ENCODE data around the gene RNF111.
"Not testable (repeated sequence)": the region's sequence is repeated elsewhere in the genome, so short reads cannot be mapped to it uniquely, and the experiment has no call there.

The RNF111 gene

DNA sequence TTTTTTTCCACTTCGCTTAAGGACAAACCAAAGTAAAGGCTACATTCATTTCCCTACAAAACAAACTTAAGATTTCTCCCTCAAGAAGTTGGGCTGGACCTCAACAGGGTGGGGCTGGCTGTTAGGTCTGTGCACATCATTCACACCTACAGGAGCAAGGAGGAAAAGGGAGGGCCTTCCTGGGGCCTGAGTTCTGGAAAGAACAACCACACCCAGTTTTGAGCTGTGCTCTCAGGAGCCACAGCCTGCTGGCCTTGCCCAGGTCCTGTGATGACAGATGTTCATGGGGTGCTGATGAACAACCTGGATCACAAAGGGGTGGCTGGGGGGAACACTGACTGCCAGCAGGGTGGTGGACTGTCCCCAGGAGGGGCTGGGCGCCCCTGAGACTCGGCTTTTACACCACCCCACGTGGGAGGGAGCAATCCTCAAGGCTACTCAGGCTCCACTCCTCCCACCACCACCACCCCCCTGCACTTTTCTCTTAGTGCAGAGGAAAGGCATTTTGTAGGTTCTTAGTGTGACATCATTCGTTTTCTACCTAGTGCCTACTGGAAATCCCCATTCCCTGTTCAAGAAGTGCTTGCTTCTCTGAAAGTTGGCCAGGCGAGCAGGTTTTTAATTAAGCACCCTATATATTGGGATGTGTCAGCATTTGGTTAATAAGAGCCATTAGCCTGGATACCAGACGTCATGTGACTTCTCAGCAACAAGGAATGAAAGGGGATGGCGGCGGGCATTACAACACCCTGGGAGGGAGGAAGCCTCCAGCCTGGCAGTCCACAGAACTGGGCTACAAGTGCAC lies 153.2 kb downstream of the RNF111 start:
- no peak for DNase-seq

DNA sequence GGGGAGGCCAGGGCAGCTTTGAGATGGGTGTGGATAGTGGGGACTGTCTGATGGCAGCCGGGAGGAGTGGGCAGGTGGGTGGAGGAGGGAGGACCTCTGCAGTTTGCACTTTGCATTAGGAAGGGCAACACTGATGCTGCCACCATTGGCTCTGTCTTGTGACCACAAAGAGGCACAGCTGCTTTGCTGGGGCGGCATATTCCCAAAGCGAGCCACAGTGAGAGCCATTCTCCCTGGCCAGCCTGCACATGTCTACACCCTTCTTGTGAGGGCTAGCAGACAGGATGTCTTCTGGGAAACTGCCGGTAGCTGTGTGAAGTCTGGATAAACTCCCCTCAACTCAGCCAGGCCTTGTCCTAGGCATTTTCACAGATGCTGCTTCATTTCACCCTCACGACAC lies 155.8 kb downstream of the RNF111 start:
- DNase-seq, result no peak

DNA sequence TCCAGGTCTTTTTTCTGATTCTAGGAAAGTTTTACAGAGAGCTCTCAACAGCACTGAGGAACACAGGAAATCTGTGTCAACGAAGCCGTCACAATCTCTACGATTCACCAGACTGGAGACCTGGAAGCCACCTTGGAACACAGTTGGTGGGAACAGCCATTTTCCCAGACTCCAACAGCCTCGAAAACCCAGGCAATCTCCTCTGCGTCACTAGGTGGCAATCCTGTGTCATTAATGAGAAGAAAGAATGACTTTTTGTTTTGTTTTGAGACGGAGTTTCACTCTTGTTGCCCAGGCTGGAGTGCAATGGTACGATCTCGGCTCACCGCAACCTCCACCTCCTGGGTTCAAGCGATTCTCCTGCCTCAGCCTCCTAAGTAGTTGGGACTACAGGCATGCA lies 157.1 kb downstream of the RNF111 start:
- not testable (repeated sequence) for DNase-seq

Data from EL (cell line).